NCI-H146 (cell line): ENCODE measurements around the gene TSNAX.
"Not testable (repeated sequence)": the region's sequence is repeated elsewhere in the genome, so short reads cannot be mapped to it uniquely, and the experiment has no call there.

Source experiments
- DNase-seq: peaks from one replicate; lab custom pipeline; 2025; lab: John Stamatoyannopoulos, UW

Gene TSNAX, protein sequence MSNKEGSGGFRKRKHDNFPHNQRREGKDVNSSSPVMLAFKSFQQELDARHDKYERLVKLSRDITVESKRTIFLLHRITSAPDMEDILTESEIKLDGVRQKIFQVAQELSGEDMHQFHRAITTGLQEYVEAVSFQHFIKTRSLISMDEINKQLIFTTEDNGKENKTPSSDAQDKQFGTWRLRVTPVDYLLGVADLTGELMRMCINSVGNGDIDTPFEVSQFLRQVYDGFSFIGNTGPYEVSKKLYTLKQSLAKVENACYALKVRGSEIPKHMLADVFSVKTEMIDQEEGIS

DNA sequence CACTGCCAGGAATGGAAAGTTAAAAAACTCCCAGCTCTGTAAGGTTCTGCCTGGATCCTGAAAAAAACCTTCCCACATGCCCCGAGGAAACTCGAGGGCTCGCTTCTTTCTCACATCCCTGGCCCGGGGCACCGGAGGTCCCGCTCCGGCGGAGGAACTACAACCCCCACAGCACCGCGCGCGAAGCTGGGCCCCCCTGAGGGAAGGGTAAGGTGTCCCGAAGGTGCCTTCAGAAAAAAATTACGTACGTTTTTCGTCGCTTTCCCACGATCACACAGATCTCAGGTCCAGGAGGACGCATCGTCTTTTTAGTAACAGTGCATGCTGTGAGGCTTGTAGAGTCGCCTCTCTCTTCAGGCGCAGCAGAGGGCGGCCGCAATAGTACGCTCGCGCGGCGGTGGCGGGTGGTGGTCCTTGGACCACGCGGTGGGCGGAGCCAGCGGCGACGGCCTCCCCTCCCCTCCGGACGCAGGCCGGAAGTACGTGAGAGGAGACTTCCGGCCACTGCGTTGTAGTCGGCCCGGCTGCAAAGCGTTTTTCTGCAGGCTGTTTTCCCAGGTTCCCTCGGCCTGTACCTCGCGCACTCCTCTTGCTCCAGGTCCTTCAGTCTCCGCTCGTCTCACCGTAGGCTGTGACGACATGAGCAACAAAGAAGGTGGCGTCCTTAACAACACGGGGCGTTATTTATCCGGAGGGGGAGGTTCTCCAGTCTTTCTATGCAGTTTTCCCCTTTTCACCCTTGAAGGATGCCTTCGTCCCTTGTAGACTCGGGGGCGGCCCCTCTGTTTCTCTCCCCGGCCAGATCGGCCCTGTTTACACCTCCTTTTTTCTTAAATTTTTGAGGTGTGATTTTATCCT, at the start of gene TSNAX:
TSS of gene TSNAX (plus strand) at position 498 of the 858 bp plus-strand sequence. CDS start at position 640, 142 bp downstream.
- peak; percentile 95 for DNase-seq

DNA sequence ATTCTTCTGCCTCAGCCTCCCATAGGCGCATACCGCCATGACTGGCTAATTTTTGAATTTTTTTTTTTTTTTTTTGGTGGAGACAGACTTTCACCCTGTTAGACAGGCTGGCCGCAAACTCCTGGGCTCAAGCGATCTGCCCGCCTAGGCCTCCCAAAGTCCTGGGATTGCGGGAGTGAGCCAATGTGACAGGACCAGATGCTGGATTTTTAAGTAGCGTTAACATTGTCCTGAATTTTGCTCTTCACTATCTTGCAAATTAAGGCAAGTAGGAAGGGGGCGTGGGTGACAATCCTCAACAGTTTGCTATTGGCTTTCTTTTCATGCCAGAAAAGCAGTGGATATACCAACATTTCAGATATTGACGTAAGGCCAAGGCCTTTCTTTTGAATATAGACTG, 49.7 kb upstream of the TSNAX start:
- no peak for DNase-seq

DNA sequence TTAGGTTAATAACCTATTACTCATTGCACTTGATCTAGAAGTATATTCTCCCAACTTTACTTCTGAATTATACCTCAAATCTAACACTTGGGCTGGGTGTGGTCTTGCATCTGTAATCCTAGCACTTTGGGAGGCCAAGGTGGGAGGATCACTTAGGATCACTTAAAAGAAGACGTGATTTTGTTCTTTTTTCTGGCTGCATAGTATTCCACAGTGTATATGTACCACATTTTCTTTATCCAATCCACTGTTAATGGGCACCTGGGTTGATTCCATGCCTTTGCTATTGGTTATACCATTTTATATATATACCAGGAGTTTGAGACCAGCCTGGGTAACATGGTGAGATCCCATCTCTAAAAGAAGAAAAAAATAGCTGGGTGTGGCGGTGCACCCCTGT, 48.5 kb upstream of the TSNAX start:
- no peak for DNase-seq

DNA sequence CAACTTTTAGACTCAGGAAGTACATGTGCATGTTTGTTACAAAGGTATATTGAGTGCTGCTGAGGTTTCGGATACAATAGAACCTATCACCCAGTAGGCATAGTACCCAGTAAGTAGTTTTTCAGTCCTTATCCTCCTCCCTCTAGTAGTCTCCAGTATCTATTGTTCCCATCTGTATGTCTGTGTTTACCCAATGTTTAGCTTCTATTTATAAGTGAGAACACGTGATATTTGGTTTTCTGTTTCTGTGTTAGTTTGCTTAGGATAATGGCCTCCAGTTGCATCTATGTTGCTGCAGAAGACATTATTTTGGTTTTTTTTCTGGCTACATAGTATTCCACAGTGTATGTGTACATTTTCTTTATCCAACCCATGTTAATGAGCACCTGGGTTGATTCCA, 47.2 kb upstream of the TSNAX start:
- DNase-seq, result no peak

DNA sequence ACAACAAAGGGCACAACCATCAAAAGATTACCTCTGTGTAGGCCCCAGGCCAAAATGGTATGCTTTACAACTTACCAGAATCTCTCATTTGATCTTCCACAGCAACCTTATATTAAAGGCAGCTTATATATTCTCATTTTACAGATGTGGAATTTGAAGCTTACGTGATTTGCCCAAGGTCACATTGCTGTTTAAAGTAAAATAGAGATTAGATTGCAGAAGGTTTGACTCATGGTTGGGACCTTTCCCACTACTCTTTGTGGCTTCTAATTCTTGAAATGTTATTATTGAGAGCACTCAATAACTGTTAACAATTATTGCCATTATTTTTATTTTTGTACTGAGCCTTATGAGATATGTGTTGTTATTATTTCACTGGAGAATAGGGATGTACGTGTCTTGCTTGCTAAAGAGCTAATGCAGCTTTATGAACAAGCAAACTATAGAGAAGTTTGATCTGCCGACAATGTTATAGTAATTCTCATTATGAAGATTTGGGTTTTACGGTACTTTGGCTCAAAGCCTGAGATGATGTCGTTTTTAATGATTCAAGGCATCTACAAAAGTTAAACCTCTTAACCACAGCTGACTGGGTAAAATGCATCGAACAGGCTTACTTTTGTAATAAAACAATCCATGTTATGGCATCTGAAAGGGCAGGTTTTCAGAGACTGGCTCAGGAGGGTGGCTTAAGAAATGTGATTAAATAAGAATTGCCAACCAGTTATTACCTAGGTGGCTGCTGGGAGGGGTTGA, 43.3 kb upstream of the TSNAX start:
- DNase-seq, result no peak

DNA sequence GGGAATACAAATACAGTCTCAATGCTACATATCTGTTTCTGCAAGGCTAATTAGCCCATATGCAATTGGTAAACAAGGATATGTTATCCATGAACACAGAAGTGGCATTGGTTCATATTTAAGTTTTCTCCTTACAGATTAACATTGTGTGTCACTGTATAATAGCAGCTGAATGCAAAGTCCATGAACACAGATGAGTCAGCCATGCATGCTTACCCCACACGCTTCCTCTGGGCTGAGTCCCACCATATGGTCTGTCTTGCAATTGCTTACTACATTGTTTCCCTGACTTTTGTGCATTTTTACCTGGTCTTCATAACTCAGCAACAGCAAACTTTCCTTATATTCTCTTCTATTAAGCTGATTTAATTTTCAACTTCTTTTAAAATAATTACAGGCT, 41.5 kb upstream of the TSNAX start:
- DNase-seq, result no peak

DNA sequence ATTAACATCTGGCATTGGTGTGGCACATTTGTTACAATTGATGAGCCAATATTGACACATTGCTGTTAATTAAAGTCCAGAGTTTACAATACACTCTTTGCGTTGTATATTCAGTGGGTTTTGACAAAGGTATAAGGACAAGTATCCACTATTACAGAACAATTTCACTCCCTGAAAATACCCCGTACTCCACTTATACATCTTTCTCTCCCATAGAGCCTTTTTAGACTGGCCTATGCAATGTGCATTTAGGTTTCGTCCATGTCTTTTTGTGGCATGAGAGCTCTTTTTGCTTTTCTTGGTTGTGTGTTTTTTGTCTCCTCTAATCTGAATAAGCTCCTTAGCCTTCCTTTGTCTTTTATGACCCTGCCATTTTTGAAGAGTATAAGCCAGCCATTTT, 40.6 kb upstream of the TSNAX start:
- peak; percentile 30 for DNase-seq

DNA sequence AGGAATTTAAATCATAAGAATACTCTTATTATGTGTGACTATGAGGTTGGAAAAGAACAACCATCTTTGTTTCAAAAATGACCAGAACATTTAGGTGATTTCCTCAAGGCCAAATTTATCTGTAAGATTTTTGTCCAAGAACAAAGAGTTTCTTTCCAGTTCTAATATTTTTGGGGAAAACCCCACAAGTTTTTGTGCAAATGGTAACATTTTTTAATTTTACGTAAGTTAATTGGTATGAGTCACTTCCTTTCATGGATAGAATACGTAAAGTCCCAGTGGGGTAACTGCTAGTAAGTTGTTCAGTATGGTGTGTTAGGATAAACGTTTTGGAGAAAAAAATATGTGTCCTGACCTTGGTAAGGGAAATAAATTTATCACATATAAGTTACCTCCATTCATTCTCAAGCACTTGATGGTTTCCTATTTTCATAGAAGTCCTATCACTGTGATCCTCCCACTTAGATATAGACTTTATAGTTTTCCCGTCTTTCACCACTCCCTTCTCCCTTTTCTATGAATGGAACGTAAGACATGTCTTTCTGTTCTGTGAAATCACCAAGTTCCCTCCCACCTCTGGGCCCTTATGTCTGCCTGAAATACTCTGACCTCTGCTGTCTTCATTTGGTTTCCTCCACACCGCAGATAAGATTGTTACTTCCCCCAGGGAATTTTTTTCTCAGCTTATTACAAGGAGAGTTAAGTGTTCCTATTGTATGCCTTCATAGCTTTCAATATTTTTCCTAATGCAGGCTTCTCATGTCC, 34.9 kb upstream of the TSNAX start:
- peak; percentile 7 for DNase-seq

DNA sequence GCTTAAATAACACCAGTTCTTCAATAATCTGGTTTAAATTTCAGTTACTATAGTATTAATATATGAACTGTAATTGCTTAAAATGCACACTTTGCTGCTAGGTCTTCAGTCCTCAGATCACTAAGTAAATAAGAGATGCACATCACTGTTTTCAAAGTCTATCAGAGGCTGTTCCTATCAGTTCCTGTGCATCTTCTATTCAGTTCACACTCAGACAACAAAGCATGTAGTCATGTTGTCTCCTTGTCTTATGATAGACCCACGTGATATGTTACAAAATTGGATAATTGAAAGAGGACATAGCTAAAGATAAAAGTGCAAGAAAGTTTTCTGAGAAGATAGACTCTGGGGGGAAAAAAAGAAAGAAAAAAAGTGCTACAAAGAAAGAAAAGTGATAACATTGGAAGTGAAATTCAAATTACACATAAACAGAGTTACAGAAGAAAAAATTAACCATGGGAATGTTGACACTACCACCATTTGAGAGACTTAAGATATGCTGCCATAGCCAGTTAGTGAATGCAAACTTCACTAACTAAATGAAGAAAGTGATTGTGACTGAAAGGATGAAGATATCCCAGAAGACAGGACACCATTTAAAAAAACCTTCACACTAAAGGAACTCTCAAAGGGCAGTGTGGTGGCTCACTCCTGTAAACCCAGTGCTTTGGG, 33.9 kb upstream of the TSNAX start:
- no peak for DNase-seq

DNA sequence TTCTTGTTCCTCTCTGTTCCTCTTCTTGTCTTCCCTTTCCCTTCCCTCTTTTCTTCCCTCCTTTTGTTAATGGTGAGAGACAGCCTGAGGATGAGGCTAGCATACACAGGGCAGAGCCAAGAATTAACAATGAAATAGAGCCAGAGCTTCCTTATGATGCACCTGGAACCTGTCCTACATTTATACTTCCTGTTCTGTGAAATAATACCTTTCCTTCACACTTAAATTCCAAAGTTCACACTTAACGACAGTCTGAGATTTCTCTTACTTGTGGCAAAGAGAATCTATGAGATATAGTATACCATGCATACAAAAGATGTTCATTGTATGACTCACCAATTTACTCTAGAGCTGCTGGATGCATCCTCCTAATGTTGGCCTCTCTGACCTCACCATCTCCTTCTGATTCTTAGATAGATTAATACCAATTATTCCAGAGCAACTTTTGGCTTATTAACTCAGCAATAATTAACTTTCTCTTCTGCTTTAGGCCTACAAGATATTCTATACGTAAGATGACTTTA, 30.8 kb upstream of the TSNAX start:
- DNase-seq, result no peak

DNA sequence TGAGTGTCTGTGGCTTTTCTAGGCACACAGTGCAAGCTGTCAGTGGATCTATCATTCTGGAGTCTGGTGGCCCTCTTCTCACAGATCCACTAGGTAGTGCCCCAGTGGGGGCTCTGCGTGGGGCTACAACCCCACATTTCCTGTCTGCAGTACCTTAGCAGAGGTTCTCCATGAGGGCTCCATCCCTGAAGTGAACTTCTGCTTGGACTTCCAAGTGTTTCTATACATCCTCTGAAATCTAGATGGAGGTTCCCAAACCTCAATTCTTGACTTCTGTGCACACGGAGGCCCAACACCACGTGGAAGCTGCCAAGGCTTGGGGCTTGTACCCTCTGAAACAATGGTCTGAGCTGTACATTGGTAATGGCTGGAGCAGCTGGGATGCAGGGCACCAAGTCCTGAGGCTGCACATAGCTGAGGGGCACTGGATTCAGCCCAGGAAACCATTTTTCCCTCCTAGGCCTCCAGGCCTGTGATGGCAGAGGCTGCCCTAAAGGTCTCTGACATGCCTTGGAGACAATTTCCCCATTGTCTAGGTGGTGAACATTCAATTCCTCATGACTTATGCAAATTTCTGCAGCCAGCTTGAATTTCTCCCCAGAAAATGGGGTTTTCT, 29.2 kb upstream of the TSNAX start:
- no peak for DNase-seq

DNA sequence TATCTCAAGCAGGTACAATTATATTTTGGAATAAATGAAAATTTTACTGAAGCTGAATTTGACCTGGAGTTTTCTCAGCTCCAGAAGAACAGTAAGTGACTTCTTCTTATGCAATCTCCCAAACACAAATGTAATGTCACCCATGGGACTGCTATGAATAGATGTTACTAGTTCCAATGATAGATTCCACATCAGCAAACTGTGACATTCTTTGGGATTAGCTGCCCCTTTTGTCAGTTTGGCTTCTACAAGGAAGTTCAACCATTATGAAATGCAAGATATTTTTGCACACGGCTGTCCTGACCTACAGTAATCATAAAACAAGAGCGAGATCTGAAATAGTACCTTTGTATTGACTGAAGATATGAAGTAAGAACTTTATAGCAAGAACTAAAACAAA, 27.8 kb upstream of the TSNAX start:
- no peak for DNase-seq

DNA sequence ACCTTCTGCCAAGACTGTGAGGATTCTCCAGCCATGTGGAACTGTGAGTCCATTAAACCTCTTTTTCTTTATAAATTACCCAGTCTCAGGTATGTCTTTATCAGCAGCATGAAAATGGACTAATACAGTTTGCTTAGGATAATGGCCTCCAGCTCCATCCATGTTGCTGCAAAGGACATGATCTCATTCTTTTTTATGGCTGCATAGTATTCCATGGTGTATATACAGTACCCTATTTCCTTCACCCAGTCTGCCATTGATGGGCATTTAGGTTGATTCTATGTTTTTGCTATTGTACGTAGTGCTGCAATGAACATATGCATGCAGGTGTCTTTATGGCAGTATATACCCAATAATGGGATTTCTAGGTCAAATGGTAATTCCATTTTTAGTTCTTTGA, 25.3 kb upstream of the TSNAX start:
- DNase-seq, result not testable (repeated sequence)

DNA sequence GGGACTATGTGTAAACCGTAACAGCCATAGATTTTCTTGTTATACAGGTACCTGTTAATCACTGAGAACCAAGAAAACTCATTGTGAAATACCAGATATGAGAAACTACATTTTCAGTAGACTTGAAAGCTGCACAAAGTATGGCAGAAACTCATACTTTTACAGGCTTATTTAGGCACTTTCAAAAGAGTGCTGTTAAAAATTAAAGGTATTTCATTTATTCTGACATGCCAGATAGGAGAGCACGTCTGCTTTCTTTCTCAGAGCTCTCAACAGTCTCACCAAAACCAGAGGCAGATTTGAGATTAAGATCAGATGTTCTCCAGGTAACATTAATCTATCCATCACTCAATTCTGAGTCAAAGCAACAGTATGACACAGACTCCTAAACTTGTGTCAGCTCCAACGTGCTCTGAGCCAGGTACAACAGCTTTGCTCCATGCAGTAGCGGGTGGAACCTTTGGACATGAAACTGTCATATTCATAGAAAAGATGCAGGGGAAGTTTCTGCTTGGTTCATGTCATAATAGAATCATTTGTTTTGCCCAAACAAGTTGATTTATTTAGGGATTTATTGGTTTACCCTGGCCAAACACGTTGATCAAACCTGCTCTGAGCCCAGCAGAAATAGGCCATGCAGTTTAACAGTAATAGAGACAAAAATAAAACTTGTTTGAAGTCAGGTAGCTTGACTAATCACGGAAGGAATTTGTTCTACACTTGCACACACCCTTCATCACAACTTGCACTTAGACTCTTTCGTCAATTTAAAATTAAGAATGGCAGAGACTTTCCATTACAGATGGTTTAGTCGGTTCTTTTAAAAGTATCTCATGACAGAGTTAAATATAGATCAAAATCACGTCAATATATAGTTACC, 20.8 kb upstream of the TSNAX start:
- no peak for DNase-seq

DNA sequence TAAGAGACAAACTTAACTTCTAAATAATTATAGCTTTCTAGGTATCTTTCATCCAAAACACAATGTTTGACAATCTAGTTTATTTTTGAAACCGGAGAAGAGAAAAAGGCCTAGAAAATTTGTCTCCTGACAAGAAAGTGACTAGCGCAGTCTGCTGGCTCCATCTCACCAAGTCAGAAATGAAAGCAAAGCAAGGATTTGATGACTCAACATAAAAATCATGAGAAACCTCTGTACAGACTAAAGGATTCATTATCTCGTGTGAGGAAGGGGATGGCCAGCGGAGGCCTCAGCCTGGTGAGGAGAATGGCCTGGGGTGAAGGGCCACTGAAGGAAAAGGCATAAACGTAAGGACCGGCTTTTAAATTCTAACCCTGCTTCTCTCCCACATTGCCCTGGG, 20.0 kb upstream of the TSNAX start:
- DNase-seq, result no peak

DNA sequence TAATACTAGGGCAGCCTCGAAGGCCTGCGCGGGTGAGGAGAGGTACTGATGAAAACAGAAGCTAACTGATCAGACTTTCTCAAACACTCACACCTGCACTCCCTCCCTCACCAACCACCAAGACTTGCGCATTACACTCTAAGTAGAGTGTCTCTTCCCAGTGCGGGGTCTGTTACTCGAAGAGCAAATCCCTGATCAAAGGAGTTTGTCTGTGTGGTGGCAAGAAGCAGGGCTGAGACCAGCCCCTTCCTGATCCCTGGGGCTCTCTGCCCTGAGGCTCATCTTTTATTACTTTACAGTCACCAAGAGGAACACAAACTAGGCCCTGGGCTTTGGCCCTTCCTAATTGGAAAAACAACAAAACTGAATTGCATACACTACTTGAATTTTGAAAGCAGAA, 19.5 kb upstream of the TSNAX start:
- peak; percentile 4 for DNase-seq

DNA sequence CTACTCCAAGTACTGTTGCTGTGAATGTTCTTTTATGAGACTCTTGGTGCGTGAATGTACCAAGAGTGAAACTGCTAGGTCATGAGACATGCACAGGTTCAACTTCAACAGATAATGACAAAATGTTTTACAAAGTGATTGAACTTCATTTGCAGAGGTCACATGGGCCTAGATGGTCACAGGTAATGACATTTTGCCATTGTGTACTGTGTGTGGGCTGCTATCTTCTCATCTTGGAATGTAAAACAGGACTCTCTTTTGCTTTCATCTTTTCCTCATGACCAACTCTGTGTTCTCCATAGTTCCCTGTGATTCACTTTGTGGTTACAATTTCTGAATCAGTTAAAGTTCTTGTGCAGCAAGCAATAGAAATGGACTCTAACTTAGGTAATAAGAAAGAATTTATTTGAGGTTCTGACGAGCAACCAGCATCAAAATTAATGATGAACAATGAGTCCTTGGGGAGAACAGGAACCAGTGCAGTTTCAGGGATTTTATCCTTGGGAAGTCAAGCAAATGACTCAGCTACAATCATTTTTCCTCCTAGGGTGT, 16.2 kb upstream of the TSNAX start:
- DNase-seq, result no peak

DNA sequence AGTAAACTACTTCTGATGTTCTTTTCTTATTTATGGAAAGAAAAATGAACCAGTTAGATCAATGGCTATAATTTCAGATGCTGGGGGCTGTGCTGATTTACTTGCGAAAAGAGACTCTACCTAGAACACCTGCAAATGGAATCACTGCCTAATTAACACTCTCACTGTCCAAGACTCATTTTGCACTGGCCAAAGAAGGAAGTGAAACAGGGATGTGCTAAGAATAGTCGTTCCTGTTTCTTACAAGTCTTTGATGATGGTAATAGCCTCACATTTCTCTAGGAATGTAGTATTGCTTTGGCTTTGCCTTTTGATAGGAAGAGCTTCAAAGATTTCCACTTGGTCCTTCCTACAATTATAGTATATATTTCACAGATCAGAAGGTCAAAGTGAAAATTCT, 12.7 kb upstream of the TSNAX start:
- DNase-seq, result no peak

DNA sequence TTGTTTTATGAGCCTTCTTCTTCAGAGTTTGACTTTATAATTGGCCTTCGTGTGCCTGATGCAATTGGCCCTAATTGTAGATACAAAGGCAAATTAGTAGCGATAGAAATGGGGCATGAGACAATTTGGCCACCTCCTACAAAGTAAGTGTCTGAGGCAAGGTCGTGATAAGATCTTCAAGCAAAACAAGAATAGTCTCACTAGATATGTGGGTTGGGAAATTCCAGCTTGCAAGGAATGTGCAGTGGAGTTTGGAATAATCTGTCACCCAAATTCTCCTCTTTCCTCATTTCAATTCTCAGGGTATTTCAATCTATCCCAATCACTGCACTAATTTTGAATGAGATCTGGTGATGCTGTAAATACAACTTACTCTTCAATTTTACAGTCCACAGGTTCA, 11.4 kb upstream of the TSNAX start:
- no peak for DNase-seq
